Breast epithelium (tissue), 4 donors: ENCODE data around the gene PDIA5. TPM values are rescaled to one million over a fixed set of nuclear protein-coding genes. Genes with fewer than 3 reads are reported as not detected.

Experiments
- DNase-seq, 2 donors: peaks; one replicate each; pipeline ENCODE4 v3.0.0-alpha.2; 2019; ENCODE audit warnings: low spot score in 2 of 2
- H3K27ac ChIP-seq, 2 donors: fragments of 200-600 bp; sonication (generic) in 1 of 2; one replicate each; pipeline ENCODE4 v1.5.1; 2016 to 2019; ENCODE audit warnings: mild to moderate bottlenecking in 1 of 2
- H3K27me3 ChIP-seq, 2 donors: fragments of 200-600 bp; sonication (generic) in 1 of 2; one replicate each; pipeline versions ENCODE4 v1.5.1 to v1.6.0; 2017 to 2019; ENCODE audit warnings: control low read depth in 1 of 2, mild to moderate bottlenecking in 1 of 2
- H3K36me3 ChIP-seq: fragments of 200-600 bp; one replicate; pipeline ENCODE4 v1.5.1; 2019
- H3K4me1 ChIP-seq, 2 donors: fragments of 200-600 bp; sonication (generic); one replicate each; pipeline ENCODE4 v1.5.1; 2016 to 2019; ENCODE audit warnings: control low read depth in 1 of 2
- H3K4me3 ChIP-seq, 3 donors: fragments of 200-600 bp; sonication (generic); 1 replicate in 2 of 3; 2 replicates in 1 of 3; pipeline ENCODE4 v1.5.1; 2016 to 2019; ENCODE audit warnings: mild to moderate bottlenecking in 3 of 3, moderate library complexity in 2 of 3
- H3K9me3 ChIP-seq, 2 donors: fragments of 200-600 bp; sonication (generic) in 1 of 2; one replicate each; pipeline ENCODE4 v1.5.1; 2016 to 2019; ENCODE audit warnings: control low read depth in 1 of 2
- POLR2A ChIP-seq: fragments of 450-650 bp; IDR thresholded peaks from one replicate; pipeline ENCODE4 v1.6.1; 2016; ENCODE audit warnings: antibody characterized with exemption, mild to moderate bottlenecking, moderate library complexity
- POLR2AphosphoS5 ChIP-seq, 3 donors: sonication (generic); formaldehyde crosslinking; IDR thresholded peaks; one replicate each; pipeline ENCODE4 v1.6.1; 2017; ENCODE audit warnings: antibody characterized with exemption in 3 of 3
- intact Hi-C: fragments of 100-400 bp; cut with DNase I; formaldehyde crosslinking; loops from one replicate; pipeline ENCODE4 v1.15.1; 2023; ENCODE audit warnings: low total_unique reads
- total RNA-seq, 3 donors: library from RNA; depleted of rRNA; stranded (reverse); fragments of >200 nt; gene quantifications; one replicate each; pipeline ENCODE4 v1.1.0, GENCODE V29; 2016
- TF ChIP-seq, protein P1 (sequence below), 3 donors: fragments of 450-650 bp; IDR thresholded peaks; one replicate each; pipeline ENCODE4 v1.5.1; 2016 to 2017; ENCODE audit warnings: antibody characterized with exemption in 3 of 3, mild to moderate bottlenecking in 3 of 3, moderate library complexity in 3 of 3

Gene PDIA5
- total RNA-seq, 3 donors from 2014 or later: 10.7 to 26.5 (median 11.0) TPM

DNA sequence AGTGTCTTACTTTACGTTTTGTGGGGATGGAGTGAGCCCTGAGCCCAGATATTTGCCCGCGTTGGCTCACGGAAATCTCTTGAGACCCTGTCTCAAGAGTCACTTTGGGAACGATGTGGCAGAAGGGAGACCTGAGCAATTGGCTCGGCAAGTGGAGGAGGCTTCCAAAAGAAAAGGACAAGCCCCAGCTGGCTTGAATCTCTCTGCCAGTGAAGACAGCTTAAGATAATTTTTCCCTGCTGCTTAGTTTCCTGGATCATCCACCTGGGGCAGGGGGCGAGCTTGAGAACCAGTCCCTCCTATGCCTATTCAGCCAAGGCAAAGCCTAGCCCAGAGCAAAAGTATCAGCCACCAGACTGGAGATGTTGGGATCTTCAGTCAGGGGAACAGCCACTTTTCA lies 135.6 kb downstream of the PDIA5 start:
- TF ChIP-seq POLR2AphosphoS5 (IDR thresholded peaks at IDR 0.05) (no peak), POLR2A (no peak)
- TF ChIP-seq, protein P1, sequence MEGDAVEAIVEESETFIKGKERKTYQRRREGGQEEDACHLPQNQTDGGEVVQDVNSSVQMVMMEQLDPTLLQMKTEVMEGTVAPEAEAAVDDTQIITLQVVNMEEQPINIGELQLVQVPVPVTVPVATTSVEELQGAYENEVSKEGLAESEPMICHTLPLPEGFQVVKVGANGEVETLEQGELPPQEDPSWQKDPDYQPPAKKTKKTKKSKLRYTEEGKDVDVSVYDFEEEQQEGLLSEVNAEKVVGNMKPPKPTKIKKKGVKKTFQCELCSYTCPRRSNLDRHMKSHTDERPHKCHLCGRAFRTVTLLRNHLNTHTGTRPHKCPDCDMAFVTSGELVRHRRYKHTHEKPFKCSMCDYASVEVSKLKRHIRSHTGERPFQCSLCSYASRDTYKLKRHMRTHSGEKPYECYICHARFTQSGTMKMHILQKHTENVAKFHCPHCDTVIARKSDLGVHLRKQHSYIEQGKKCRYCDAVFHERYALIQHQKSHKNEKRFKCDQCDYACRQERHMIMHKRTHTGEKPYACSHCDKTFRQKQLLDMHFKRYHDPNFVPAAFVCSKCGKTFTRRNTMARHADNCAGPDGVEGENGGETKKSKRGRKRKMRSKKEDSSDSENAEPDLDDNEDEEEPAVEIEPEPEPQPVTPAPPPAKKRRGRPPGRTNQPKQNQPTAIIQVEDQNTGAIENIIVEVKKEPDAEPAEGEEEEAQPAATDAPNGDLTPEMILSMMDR (IDR thresholded peaks at IDR 0.05): no peak
- Histone ChIP-seq H3K9me3 (no peaks in the 10 kb centered on the region), H3K27me3 (no peaks in the 10 kb centered on the region), H3K4me1 (peaks cover 0 to 3% of the 10 kb centered on the region in 2 donors), H3K27ac (peak overlapping the region; percentile 90 to 95), H3K36me3 (no peaks in the 10 kb centered on the region), H3K4me3 (peak overlapping the region; percentile 76 to 95 (median 91))
- intact Hi-C loops: no loop called here
- no peak for DNase-seq

Other genes with a start within 250 kb of the PDIA5 start
- gene SEMA5B, start 39.3 kb upstream of the PDIA5 start, total RNA-seq: under 1 TPM; 0.15 to 0.33 (median 0.32) TPM
- 10 to 100 TPM; 28.5 to 45.2 (median 33.1) TPM for gene SEC22A, start 134.9 kb downstream of the PDIA5 start, total RNA-seq